Measurements from ENCODE around the gene PLAAT3.
"Not testable (repeated sequence)": the region's sequence is repeated elsewhere in the genome, so short reads cannot be mapped to it uniquely, and the experiment has no call there.

The PLAAT3 gene

GRCh38 chr11:63537293-63538101, 76.7 kb downstream of the PLAAT3 start:
- DNase-seq: peak; percentile 46 to 98 (median 79)

- DNase-seq: peak in 13 of 14 donors; percentile 46 to 82 (median 78)
Observed at GRCh38 chr11:63536669-63537292, 77.5 kb downstream of the PLAAT3 start, which contains the start of gene PLAAT4. Gene PLAAT4 (plus strand): TSS chr11:63536808. CDS start chr11:63536869, 61 bp downstream.

- DNase-seq: no peak
Observed at GRCh38 chr11:63535734-63536133, 78.5 kb downstream of the PLAAT3 start.

DNA sequence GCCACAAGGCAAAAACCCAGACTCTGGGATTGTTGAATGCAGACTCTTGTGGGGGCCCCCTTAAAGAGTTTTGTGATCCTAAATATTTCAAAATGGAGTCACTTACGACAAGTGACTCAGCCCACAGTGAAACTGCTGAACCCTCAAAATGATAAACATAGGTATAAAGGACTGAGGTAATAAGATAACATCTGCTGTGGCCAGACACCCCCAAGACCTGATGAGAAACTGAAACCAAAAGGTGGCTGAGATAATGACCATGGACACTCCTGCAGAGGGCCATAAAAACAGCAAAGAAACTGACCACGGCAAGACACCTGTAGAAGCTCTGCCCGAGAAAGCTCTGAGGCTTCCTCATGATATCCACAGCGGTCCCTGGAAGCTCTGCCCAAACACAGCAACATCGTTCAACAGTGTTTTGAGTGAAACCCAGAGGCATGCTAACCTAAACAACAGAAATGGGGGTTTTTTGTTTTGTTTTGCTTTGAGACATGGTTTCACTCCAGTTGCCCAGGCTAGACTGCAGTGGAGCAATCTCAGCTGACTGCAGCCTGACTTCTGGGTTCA, 79.3 kb downstream of the PLAAT3 start:
- DNase-seq: no peak

- DNase-seq: no peak
Observed at GRCh38 chr11:63534076-63534475, 80.2 kb downstream of the PLAAT3 start.

DNA sequence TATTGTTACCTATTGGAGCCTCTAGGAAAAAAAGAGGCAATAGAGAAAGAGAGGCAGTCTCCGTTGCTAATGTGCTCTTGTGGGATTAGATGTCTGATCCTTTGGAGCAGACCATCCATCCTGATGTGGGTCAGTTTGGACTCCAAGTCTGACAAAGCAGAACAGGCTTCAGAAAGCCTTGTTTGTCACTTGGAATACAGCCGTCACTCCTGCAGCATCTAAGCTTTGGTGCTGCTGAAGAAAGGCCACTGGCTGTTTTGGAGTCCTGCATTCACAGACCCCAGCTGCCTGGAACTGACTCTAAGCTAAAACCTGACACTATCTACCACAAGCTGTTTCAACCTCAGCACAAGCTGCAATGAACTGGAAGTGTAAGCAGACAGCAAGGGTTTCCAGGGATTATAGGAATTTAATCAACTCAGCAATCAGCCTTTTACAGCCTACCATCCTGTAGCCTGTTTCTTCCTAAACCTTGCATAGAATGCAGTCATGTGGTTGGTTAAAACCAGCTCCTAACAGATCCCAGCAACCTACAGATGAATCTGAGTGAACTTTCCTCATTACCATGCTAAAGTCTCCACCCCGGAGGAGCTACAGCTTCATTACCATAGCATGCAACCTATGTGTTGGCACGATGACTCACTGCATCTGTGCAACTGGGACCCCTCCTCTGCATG, 81.3 kb downstream of the PLAAT3 start:
- peak in 2 of 14 donors; percentile 29 to 40 for DNase-seq

DNA sequence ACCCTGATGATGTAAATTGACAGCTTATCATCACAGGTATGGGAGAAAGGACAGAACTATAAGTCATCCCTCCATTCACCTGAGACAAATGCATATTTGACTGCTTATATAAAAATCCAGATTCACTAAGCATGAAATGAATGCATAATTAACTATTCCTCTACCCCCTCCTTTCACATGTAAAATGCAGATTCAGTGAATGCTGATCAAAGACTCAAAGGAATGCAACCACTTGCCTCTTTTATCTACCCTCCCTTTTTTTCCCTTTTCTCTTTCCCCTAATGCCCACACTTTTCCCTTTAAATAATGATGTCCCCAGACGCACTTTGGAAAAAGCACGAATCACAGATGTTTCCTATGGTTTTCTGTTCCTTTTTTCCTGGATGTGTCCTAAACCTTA, 82.1 kb downstream of the PLAAT3 start:
- no peak for DNase-seq

DNA sequence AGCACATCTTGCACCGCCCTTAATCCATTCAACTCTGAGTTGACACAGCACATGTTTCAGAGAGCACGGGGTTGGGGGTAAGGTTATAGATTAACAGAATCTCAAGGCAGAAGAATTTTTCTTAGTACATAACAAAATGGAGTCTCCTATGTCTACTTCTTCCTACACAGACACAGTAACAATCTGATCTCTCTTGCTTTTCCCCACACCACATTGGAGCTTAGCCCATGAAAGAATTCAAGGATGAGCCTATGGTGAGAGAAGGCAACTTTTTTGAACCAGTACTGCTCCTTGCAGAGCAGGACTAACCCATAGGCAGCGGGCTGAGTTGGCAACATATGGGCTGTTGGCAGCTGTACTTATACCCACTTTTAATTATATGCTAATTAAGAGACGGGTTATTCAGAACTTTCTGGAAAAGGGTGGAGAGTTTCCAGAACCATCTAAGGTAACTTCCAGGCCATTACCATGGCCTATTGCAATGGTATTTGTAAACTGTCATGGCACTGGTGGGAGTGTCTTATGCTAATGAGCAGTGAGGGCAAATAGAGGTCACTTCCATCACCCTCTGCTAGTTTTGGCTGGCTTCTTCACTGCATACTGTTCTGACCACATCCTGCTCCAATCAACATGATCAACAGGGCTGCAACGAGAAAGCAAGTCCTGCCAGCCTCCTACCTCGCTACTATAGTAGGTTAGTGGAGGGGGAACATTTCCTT, 83.0 kb downstream of the PLAAT3 start:
- not testable (repeated sequence) for DNase-seq

DNA sequence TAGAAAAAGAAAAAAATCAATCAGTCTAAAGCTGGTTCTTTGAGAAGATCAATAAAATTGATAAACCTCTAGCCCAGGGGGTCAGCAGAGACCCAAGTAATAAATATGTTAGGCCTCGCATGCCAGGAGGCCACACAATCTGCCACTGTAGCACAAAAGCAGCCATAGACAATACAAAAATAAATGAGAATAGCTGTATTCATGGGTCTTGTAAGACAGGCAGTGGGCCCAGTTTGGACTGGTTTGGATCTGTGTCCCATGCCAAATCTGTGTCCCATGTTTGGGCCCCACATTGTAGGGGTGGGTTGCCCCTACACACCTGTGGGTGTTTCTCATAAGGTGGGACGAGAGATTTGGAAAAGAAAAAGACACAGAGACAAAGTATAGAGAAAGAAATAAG, 84.2 kb downstream of the PLAAT3 start:
- DNase-seq: peak in 5 of 14 donors; percentile 29 to 37 (median 32)

DNA sequence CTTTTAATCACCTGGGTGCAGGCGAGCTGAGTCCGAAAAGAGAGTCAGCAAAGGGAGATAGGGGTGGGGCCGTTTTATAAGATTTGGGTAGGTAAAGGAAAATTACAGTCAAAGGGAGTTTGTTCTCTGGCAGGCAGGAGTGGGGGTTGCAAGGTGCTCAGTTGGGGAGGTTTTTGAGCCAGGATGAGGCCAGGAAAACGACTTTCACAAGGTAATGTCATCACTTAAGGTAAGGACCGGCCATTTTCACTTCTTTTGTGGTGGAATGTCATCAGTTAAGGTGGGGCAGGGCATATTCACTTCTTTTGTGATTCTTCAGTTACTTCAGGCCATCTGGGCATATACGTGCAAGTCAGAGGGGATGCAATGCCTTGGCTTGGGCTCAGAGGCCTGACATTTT, 84.9 kb downstream of the PLAAT3 start:
- DNase-seq: not testable (repeated sequence)

- DNase-seq: not testable (repeated sequence)
Observed at GRCh38 chr11:63528729-63529278, 85.4 kb downstream of the PLAAT3 start.

GRCh38 chr11:63528156-63528555, 86.1 kb downstream of the PLAAT3 start:
- not testable (repeated sequence) for DNase-seq

DNA sequence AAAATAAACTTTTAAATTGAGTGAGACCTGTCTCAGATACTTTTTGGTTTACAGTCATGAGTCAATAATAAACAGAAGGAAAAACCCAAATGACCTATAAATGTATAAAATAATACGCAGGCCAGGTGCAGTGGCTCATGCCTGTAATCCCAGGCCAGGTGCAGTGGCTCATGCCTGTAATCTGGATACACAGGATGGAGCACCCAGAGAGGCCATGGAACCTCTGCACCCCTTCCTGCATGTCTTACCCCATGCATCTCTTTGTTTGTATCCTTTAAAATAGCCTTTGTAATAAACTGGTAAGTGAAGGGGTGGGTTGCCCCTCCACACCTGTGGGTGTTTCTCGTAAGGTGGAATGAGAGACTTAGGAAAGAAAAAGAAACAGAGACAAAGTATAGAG, 86.6 kb downstream of the PLAAT3 start:
- no peak for DNase-seq
